OCI-LY3 (cell line): ENCODE results near the gene CEP85L.

Experiments
- CTCF ChIP-seq: fragments of 200-600, 300-600 bp; sonication (generic); IDR thresholded peaks from 2 replicates; pipeline ENCODE4 v1.5.1; 2014; ENCODE audit warnings: antibody characterized with exemption, low read length, low read depth
- EZH2phosphoT487 ChIP-seq: fragments of 200-600 bp; shearing (Covaris generic); IDR thresholded peaks from 2 replicates; pipeline ENCODE4 v1.6.1; 2018; ENCODE audit warnings: antibody characterized with exemption, mixed run types, low read depth

GRCh38 chr6:118507636-118508035, 143.8 kb downstream of the CEP85L start:
- TF ChIP-seq CTCF (no peak), EZH2phosphoT487 (no peak)
